WTC11 (cell line): ENCODE data around the gene SFTA2. TPM values are rescaled to one million over a fixed set of nuclear protein-coding genes. Genes with fewer than 3 reads are reported as not detected.
"Not testable (repeated sequence)": the region's sequence is repeated elsewhere in the genome, so short reads cannot be mapped to it uniquely, and the experiment has no call there.

Source experiments
- ATAC-seq: fragments of 200-7000 bp; cut with Tn5 transposase; 2 replicates; pipeline ENCODE4 v1.10.0; 2021; ENCODE audit warnings: mild to moderate bottlenecking, moderate library complexity
- CTCF ChIA-PET: fragments of 300-600 bp; sonication (Branson Sonifier 250); formaldehyde crosslinking; loops from one replicate; lab custom pipeline; 2021; ENCODE audit warnings: antibody characterized with exemption; lab: Charles Lee
- POLR2A ChIA-PET: fragments of 350-600 bp; sonication (Branson Sonifier 250); formaldehyde crosslinking; loops from one replicate; lab custom pipeline; 2021; ENCODE audit warnings: antibody characterized with exemption; lab: Charles Lee
- DNase-seq: peaks from one replicate; pipeline ENCODE4 v3.0.0; 2021; ENCODE audit warnings: low spot score
- H3K27ac Mint-ChIP-seq: 2 replicates; pipeline ENCODE4 v1.8.0; 2021; ENCODE audit warnings: mixed read lengths
- H3K27me3 Mint-ChIP-seq: 2 replicates; pipeline ENCODE4 v1.8.0; 2021; ENCODE audit warnings: low read depth, mild to moderate bottlenecking, moderate library complexity, mixed read lengths
- H3K36me3 Mint-ChIP-seq: 2 replicates; pipeline ENCODE4 v1.8.0; 2021; ENCODE audit warnings: mixed read lengths
- H3K4me1 Mint-ChIP-seq: 2 replicates; pipeline ENCODE4 v1.8.0; 2022; ENCODE audit warnings: mixed read lengths
- H3K4me3 Mint-ChIP-seq: 2 replicates; pipeline ENCODE4 v1.8.0; 2021; ENCODE audit warnings: mild to moderate bottlenecking, moderate library complexity, mixed read lengths
- H3K9me3 Mint-ChIP-seq: 2 replicates; pipeline ENCODE4 v1.8.0; 2021; ENCODE audit warnings: mixed read lengths
- ATF3 ChIP-seq: sonication (generic); formaldehyde crosslinking; conservative IDR thresholded peaks from 2 replicates; pipeline ENCODE4 v1.8.1; 2022; ENCODE audit warnings: mild to moderate bottlenecking, missing genetic modification reagents
- ATF6 ChIP-seq: sonication (generic); formaldehyde crosslinking; IDR thresholded peaks from 2 replicates; pipeline ENCODE4 v1.8.1; 2023; ENCODE audit warnings: mild to moderate bottlenecking, missing genetic modification reagents
- CREB1 ChIP-seq: sonication (generic); formaldehyde crosslinking; IDR thresholded peaks from 2 replicates; pipeline ENCODE4 v1.8.0; 2023; ENCODE audit warnings: mild to moderate bottlenecking, missing genetic modification reagents
- CREM ChIP-seq: sonication (generic); formaldehyde crosslinking; IDR thresholded peaks from 2 replicates; pipeline ENCODE4 v1.8.1; 2022; ENCODE audit warnings: mild to moderate bottlenecking, missing genetic modification reagents, moderate library complexity
- ERG ChIP-seq: fragments of 250-450 bp; sonication (Bioruptor Pico); IDR thresholded peaks from 2 replicates; pipeline ENCODE4 v1.8.0; 2021; ENCODE audit warnings: mild to moderate bottlenecking
- FOXK1 ChIP-seq: sonication (generic); formaldehyde crosslinking; IDR thresholded peaks from 2 replicates; pipeline ENCODE4 v1.8.0; 2022; ENCODE audit warnings: mild to moderate bottlenecking, moderate library complexity, missing genetic modification reagents
- GABPB1 ChIP-seq: sonication (generic); formaldehyde crosslinking; IDR thresholded peaks from 2 replicates; pipeline ENCODE4 v1.8.1; 2023; ENCODE audit warnings: mild to moderate bottlenecking, missing genetic modification reagents
- HMGA2 ChIP-seq: fragments of 250-450 bp; sonication (Bioruptor Pico); IDR thresholded peaks from 2 replicates; pipeline ENCODE4 v1.4.0; 2021; ENCODE audit warnings: mild to moderate bottlenecking, moderate library complexity
- IRF2 ChIP-seq: sonication (generic); formaldehyde crosslinking; IDR thresholded peaks from 2 replicates; pipeline ENCODE4 v1.8.0; 2022; ENCODE audit warnings: low read depth, missing genetic modification reagents, borderline replicate concordance
- JUN ChIP-seq: sonication (generic); formaldehyde crosslinking; IDR thresholded peaks from 2 replicates; pipeline ENCODE4 v1.8.0; 2023; ENCODE audit warnings: mild to moderate bottlenecking, missing genetic modification reagents
- MYBL2 ChIP-seq: sonication (generic); formaldehyde crosslinking; IDR thresholded peaks from 2 replicates; pipeline ENCODE4 v1.8.1; 2023; ENCODE audit warnings: mild to moderate bottlenecking, moderate library complexity, missing genetic modification reagents
- SMAD3 ChIP-seq: sonication (generic); formaldehyde crosslinking; IDR thresholded peaks from 2 replicates; pipeline ENCODE4 v1.8.0; 2022; ENCODE audit warnings: missing genetic modification reagents, mild to moderate bottlenecking, borderline replicate concordance
- TEAD4 ChIP-seq: sonication (generic); formaldehyde crosslinking; IDR thresholded peaks from 2 replicates; pipeline ENCODE4 v1.8.0; 2022; ENCODE audit warnings: mild to moderate bottlenecking, missing genetic modification reagents
- ZNF532 ChIP-seq: fragments of 250-450 bp; sonication (Bioruptor Pico); IDR thresholded peaks from 2 replicates; pipeline ENCODE4 v1.9.0; 2021; ENCODE audit warnings: mild to moderate bottlenecking, borderline replicate concordance
- ZNF671 ChIP-seq: fragments of 250-450 bp; sonication (Bioruptor Pico); IDR thresholded peaks from 2 replicates; pipeline ENCODE4 v1.8.0; 2021; ENCODE audit warnings: mild to moderate bottlenecking
- total RNA-seq: library from RNA; stranded (reverse); gene quantifications from 3 replicates; pipeline ENCODE4 v1.2.3, GENCODE V29; 2021
- TF ChIP-seq, protein P1 (sequence below): fragments of 250-450 bp; sonication (Bioruptor Pico); IDR thresholded peaks from 2 replicates; pipeline ENCODE4 v1.9.0; 2021; ENCODE audit warnings: mild to moderate bottlenecking
- TF ChIP-seq, protein P2 (sequence below): sonication (generic); formaldehyde crosslinking; IDR thresholded peaks from 2 replicates; pipeline ENCODE4 v1.8.1; 2023; ENCODE audit warnings: mild to moderate bottlenecking, moderate library complexity, missing genetic modification reagents

The SFTA2 gene
- total RNA-seq, 1 experiment from 2014 or later = not detected

DNA sequence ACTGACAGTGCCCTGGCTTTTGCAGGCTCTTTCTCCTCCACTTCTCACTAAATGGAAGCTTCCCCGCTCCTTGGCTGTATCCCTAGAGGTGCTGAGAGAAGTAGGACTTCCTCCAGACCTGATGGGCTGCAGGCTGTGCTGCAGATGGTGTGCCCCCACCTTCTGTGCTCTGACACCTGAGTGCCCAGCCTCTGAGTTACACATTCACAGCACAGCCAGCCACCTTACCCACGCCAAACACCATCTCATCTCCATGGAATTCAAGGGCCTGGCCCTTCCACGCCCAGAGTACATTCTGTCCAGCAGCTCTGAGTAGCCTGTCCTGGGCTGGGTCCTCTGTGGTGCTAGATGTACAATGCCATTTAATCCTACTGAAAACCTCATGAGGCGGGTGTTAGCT, 5.3 kb downstream of the SFTA2 start (continued):
- TF ChIP-seq ATF3 (no peak), ATF6 (CRISPR knock-in tag) (no peak), GABPB1 (no peak), IRF2 (CRISPR knock-in tag) (no peak), ZNF671 (CRISPR knock-in tag) (no peak), SMAD3 (CRISPR knock-in tag) (no peak), CREM (CRISPR knock-in tag) (no peak)
- TF ChIP-seq, protein P1, sequence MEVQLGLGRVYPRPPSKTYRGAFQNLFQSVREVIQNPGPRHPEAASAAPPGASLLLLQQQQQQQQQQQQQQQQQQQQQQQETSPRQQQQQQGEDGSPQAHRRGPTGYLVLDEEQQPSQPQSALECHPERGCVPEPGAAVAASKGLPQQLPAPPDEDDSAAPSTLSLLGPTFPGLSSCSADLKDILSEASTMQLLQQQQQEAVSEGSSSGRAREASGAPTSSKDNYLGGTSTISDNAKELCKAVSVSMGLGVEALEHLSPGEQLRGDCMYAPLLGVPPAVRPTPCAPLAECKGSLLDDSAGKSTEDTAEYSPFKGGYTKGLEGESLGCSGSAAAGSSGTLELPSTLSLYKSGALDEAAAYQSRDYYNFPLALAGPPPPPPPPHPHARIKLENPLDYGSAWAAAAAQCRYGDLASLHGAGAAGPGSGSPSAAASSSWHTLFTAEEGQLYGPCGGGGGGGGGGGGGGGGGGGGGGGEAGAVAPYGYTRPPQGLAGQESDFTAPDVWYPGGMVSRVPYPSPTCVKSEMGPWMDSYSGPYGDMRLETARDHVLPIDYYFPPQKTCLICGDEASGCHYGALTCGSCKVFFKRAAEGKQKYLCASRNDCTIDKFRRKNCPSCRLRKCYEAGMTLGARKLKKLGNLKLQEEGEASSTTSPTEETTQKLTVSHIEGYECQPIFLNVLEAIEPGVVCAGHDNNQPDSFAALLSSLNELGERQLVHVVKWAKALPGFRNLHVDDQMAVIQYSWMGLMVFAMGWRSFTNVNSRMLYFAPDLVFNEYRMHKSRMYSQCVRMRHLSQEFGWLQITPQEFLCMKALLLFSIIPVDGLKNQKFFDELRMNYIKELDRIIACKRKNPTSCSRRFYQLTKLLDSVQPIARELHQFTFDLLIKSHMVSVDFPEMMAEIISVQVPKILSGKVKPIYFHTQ = no peak

DNA sequence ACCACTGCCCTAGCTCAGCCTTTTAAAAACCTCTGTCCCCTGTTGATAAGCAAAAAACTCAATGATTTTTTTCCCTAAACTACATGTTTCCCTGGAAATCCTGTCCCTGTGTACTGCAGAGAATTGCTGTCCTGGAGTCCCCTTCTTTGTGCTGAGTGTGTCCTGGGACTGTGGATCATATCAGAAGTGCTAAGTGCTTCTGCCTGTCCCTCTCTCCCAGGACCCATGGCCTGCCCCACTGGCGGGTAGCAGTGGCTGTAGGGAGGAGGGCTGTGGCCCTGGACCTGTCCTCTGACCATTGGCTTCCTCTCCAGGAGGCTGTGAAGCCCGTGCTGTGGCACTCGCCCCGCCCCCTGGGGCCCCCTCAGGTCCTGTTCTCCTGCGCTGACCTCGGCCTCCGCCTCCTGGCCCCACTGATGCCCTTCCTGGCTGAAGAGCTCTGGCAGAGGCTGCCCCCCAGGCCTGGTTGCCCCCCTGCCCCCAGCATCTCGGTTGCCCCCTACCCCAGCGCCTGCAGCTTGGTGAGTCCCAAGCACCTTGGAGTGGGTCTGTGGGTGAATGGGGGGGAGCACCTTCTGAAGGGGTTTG, 7.8 kb downstream of the SFTA2 start:
- DNase-seq, H3K4me1 Mint-ChIP-seq, POLR2A ChIA-PET, ATAC-seq, H3K4me3 Mint-ChIP-seq, H3K27me3 Mint-ChIP-seq, H3K27ac Mint-ChIP-seq: not testable (repeated sequence)
- CTCF ChIA-PET = interaction anchor here (1.5 kb wide), 1 partner anchor 18 kb away, joined by 6 read pairs; no protein-coding TSS in a partner anchor
- Mint-ChIP-seq H3K9me3 (peaks cover 16% of the 10 kb centered on the region), H3K36me3 (peaks cover 66% of the 10 kb centered on the region)

DNA sequence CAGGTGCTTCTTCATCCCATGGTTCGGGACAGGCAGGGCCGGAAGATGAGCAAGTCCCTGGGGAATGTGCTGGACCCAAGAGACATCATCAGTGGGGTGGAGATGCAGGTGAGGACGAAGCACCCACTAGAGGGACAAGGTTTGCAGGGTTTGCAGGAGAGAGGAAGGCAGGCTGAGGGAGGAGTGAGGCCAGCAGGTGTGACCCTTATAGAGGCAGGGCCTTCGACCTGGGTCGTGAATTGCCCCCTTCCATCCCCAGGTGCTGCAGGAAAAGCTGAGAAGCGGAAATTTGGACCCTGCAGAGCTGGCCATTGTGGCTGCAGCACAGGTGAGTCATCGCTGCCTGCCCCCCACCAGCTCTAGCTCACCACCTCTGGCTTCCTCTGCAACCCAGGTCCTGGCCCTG, 9.5 kb downstream of the SFTA2 start:
- Mint-ChIP-seq H3K27me3 (no peaks in the 10 kb centered on the region), H3K27ac (no peak overlapping the region), H3K4me3 (no peak overlapping the region), H3K4me1 (0 out of 2 replicates have a peak, but pooled peaks cover 3% of the 10 kb centered on the region), H3K36me3 (peaks cover 63% of the 10 kb centered on the region), H3K9me3 (no peaks in the 10 kb centered on the region)
- ATAC-seq (no peak), DNase-seq (no peak)
- ChIA-PET POLR2A (interaction anchor here (0.6 kb wide), 1 partner anchor 69 kb away, joined by 3 read pairs; no protein-coding TSS in a partner anchor), CTCF (interaction anchor here (1.5 kb wide), 1 partner anchor 20 kb away, joined by 6 read pairs; no protein-coding TSS in a partner anchor)
- TF ChIP-seq ZNF532 = no peak
- no peak for TF ChIP-seq FOXK1 (CRISPR knock-in tag)
- no peak for TF ChIP-seq HMGA2 (CRISPR knock-in tag)
- TF ChIP-seq, protein P2, sequence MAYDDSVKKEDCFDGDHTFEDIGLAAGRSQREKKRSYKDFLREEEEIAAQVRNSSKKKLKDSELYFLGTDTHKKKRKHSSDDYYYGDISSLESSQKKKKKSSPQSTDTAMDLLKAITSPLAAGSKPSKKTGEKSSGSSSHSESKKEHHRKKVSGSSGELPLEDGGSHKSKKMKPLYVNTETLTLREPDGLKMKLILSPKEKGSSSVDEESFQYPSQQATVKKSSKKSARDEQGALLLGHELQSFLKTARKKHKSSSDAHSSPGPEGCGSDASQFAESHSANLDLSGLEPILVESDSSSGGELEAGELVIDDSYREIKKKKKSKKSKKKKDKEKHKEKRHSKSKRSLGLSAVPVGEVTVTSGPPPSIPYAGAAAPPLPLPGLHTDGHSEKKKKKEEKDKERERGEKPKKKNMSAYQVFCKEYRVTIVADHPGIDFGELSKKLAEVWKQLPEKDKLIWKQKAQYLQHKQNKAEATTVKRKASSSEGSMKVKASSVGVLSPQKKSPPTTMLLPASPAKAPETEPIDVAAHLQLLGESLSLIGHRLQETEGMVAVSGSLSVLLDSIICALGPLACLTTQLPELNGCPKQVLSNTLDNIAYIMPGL (CRISPR knock-in tag) = no peak
- TF ChIP-seq CREB1 (CRISPR knock-in tag) = no peak
- TF ChIP-seq TEAD4 = no peak
- TF ChIP-seq, protein P1 = no peak
- TF ChIP-seq MYBL2 (CRISPR knock-in tag) = no peak
- TF ChIP-seq ERG (CRISPR knock-in tag) = no peak
- no peak for TF ChIP-seq JUN
